Endothelial cell of umbilical vein (primary cell): ENCODE measurements around the gene RAB10. TPM values are rescaled to one million over a fixed set of nuclear protein-coding genes. Genes with fewer than 3 reads are reported as not detected.

Experiments
- BruUV-seq: library from RNA; stranded (reverse); fragments of 400-500 nt; replicated peaks from 2 replicates; lab custom pipeline; 2021; lab: Mats Ljungman, UMichigan
- CTCF ChIA-PET: fragments of 300-600, 350-600 bp; sonication (Branson Sonifier 250); formaldehyde crosslinking; loops from one replicate; lab custom pipeline; 2021; ENCODE audit warnings: antibody characterized with exemption, inconsistent platforms; lab: Charles Lee
- POLR2A ChIA-PET: fragments of 300-600, 350-600 bp; sonication (Branson Sonifier 250); formaldehyde crosslinking; loops from one replicate; lab custom pipeline; 2021; ENCODE audit warnings: antibody characterized with exemption, inconsistent platforms; lab: Charles Lee
- DNase-seq: peaks from one replicate; pipeline ENCODE4 v3.0.0-alpha.2; 2011; ENCODE audit warnings: low read depth, low spot score
- FAIRE-seq: peaks from 2 replicates; lab custom pipeline; 2011; peaks lifted over from hg19 to GRCh38; lab: Jason Lieb, UNC
- H2AFZ ChIP-seq: 2 replicates; pipeline ENCODE4 v1.6.0; 2012; ENCODE audit warnings: low read depth, low read length, control low read depth, inconsistent platforms
- H3K27ac ChIP-seq: 2 replicates; pipeline ENCODE4 v1.5.1; 2011; ENCODE audit warnings: low read depth, mild to moderate bottlenecking, control low read depth, low read length, moderate library complexity; ENCODE audit not compliant: insufficient read depth
- H3K27me3 ChIP-seq, 2 experiments: 2 replicates each; pipeline versions ENCODE4 v1.6.0 to v1.6.1; 2011; ENCODE audit warnings: low read length in 2 of 2, mixed read lengths in 1 of 2; ENCODE audit not compliant: control insufficient read depth in 2 of 2, insufficient read depth in 2 of 2
- H3K36me3 ChIP-seq, 2 experiments: 2 replicates in 1 of 2; 3 replicates in 1 of 2; pipeline ENCODE4 v1.5.1; 2011; ENCODE audit warnings: low read length in 2 of 2, mild to moderate bottlenecking in 1 of 2, moderate library complexity in 1 of 2; ENCODE audit not compliant: control insufficient read depth in 2 of 2, insufficient read depth in 2 of 2; ENCODE audit errors: extremely low read depth in 1 of 2
- H3K4me1 ChIP-seq: 3 replicates; pipeline ENCODE4 v1.5.1; 2011; ENCODE audit warnings: mild to moderate bottlenecking, low read length; ENCODE audit not compliant: control insufficient read depth, insufficient read depth; ENCODE audit errors: extremely low read depth
- H3K4me2 ChIP-seq: 2 replicates; pipeline ENCODE4 v1.6.1; 2011; ENCODE audit warnings: low read length, control low read depth, mixed read lengths; ENCODE audit not compliant: insufficient read depth
- H3K4me3 ChIP-seq, 3 experiments: fragments of 200-600 bp in 1 of 3; sonication (generic), shearing (Covaris generic) in 1 of 3; replicated peaks in 1 of 3; 2 replicates each; pipeline ENCODE4 v1.5.1; 2011 to 2016; ENCODE audit warnings: control low read depth in 3 of 3, low read length in 3 of 3, mild to moderate bottlenecking in 2 of 3, inconsistent platforms in 1 of 3, low read depth in 1 of 3, moderate library complexity in 1 of 3; ENCODE audit not compliant: insufficient read depth in 1 of 3
- H3K79me2 ChIP-seq: 2 replicates; pipeline ENCODE4 v1.6.0; 2012; ENCODE audit warnings: low read length, inconsistent platforms; ENCODE audit not compliant: control insufficient read depth, insufficient read depth
- H3K9ac ChIP-seq: replicated peaks from 2 replicates; pipeline ENCODE3; 2011; ENCODE audit warnings: low read length, control low read depth; ENCODE audit not compliant: insufficient read depth; ENCODE audit errors: extremely low read depth
- H3K9me1 ChIP-seq: replicated peaks from 3 replicates; pipeline ENCODE4 v1.6.0; 2011; ENCODE audit warnings: mild to moderate bottlenecking, low read length; ENCODE audit not compliant: control insufficient read depth, insufficient read depth; ENCODE audit errors: extremely low read depth
- H3K9me3 ChIP-seq: replicated peaks from 2 replicates; pipeline ENCODE4 v1.5.1; 2012; ENCODE audit warnings: low read length, inconsistent platforms; ENCODE audit not compliant: control insufficient read depth, insufficient read depth
- H4K20me1 ChIP-seq: replicated peaks from 2 replicates; pipeline ENCODE3; 2011; ENCODE audit warnings: mild to moderate bottlenecking, low read length; ENCODE audit not compliant: control insufficient read depth, insufficient read depth; ENCODE audit errors: extremely low read depth
- EZH2 ChIP-seq: IDR thresholded peaks from 2 replicates; pipeline ENCODE4 v1.6.1; 2012; ENCODE audit warnings: borderline replicate concordance, low read depth, mild to moderate bottlenecking, moderate library complexity, low read length, inconsistent platforms; ENCODE audit not compliant: severe bottlenecking
- GATA2 ChIP-seq: IDR thresholded peaks from 2 replicates; pipeline ENCODE4 v1.7.0; 2011; ENCODE audit warnings: low read depth, mild to moderate bottlenecking, moderate library complexity, mixed read lengths, low read length; ENCODE audit not compliant: insufficient read length, insufficient read depth
- JUN ChIP-seq: IDR thresholded peaks from 2 replicates; pipeline ENCODE4 v1.6.1; 2011; ENCODE audit warnings: borderline replicate concordance, low read depth; ENCODE audit not compliant: insufficient read length, insufficient read depth
- POLR2A ChIP-seq: IDR thresholded peaks from 2 replicates; pipeline ENCODE4 v1.6.1; 2012; ENCODE audit warnings: low read depth, mild to moderate bottlenecking, control low read depth, low read length
- POLR2AphosphoS5 ChIP-seq: IDR thresholded peaks from 2 replicates; pipeline ENCODE4 v1.6.1; 2012; ENCODE audit warnings: low read depth, mild to moderate bottlenecking, control low read depth, low read length, moderate library complexity; ENCODE audit not compliant: insufficient read depth
- dilution Hi-C: fragments of 300-500 bp; cut with MboI; formaldehyde crosslinking; loops from one replicate; pipeline ENCODE4 v1.15.0; 2019; ENCODE audit warnings: low sequenced_read_pairs; ENCODE audit not compliant: extremely low pct_ligation_motif_present
- intact Hi-C: fragments of 100-400 bp; cut with micrococcal nuclease; formaldehyde crosslinking; loops from one replicate; pipeline ENCODE4 v1.10.0; 2022
- polyA plus RNA-seq, 4 experiments: library from polyadenylated mRNA; depleted of rRNA in 3 of 4; stranded (reverse) in 3 of 4; unstranded in 1 of 4; fragments of >200 nt; gene quantifications; 2 replicates each; pipeline versions ENCODE4 v1.2.1 to v1.2.3, GENCODE V29; 2011 to 2012; ENCODE audit warnings: missing spikeins in 1 of 4
- total RNA-seq: library from RNA; stranded (reverse); gene quantifications from 2 replicates; pipeline ENCODE4 v1.2.3, GENCODE V29; 2021
- TF ChIP-seq, protein P1 (sequence below), 2 donors: IDR thresholded peaks; 1 replicate in 1 of 2; 2 replicates in 1 of 2; pipeline ENCODE4 v1.5.1; 2011; ENCODE audit warnings: low read length in 2 of 2, mild to moderate bottlenecking in 2 of 2, moderate library complexity in 2 of 2, control low read depth in 1 of 2, inconsistent platforms in 1 of 2, low read depth in 1 of 2; ENCODE audit not compliant: insufficient read depth in 1 of 2; ENCODE audit errors: extremely low read depth in 1 of 2

The RAB10 gene
- total and polyA plus RNA-seq, 2 donors (not counting 3 experiments of a cell fraction or from before 2014, with no cell fraction given) = 45.1 to 104 TPM

DNA sequence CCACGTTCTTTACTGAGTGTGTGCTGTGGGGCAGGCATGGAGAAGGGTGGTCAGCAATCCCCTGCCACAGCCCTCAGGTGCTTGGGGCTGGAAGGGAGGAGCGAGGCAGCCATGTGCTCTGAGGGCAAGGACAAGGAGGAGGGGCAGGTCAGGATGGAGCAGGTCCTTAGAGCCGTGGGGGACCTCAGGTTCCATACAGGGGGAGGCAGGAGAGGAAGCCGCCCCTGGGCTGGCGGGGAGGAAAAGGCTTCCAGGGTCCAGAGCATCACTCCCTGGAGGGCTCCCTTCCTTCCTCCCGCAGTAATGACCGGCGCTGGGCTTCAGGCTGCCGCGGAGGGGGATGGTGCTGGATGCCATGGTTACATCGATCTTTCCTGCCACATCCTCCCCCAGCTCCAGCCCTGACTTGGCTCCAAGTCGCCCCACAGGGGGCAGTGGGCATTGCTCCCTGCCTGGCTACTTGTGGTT, 145.6 kb downstream of the RAB10 start:
- BruUV-seq = no TSS peak
- no peaks in the 10 kb centered on the region for H3K79me2 ChIP-seq
- H2AFZ ChIP-seq = peak overlapping the region; percentile 19
- dilution Hi-C loops = no loop called here
- intact Hi-C loops = no loop called here
- DNase-seq = no peak
- H3K9me1 ChIP-seq = no peaks in the 10 kb centered on the region
- ChIA-PET POLR2A (interaction anchor here (0.6 kb wide), 1 partner anchor 12 kb away, joined by 3 read pairs; no protein-coding TSS in a partner anchor), CTCF (interaction anchor here (0.8 kb wide), 1 partner anchor 9 kb away, joined by 3 read pairs; no protein-coding TSS in a partner anchor)
- peaks cover 2 to 3% of the 10 kb centered on the region in 2 experiments for H3K27me3 ChIP-seq
- H3K36me3 ChIP-seq = no peaks in the 10 kb centered on the region
- H3K9ac ChIP-seq = no peak overlapping the region
- peak overlapping the region; percentile 67 for H3K4me2 ChIP-seq
- H3K4me3 ChIP-seq = no peak overlapping the region
- no peaks in the 10 kb centered on the region for H3K9me3 ChIP-seq
- peaks cover 7% of the 10 kb centered on the region for H3K4me1 ChIP-seq
- no peak for TF ChIP-seq EZH2
- no peak for TF ChIP-seq GATA2
- TF ChIP-seq JUN = no peak
- TF ChIP-seq POLR2AphosphoS5 = no peak
- TF ChIP-seq, protein P1, sequence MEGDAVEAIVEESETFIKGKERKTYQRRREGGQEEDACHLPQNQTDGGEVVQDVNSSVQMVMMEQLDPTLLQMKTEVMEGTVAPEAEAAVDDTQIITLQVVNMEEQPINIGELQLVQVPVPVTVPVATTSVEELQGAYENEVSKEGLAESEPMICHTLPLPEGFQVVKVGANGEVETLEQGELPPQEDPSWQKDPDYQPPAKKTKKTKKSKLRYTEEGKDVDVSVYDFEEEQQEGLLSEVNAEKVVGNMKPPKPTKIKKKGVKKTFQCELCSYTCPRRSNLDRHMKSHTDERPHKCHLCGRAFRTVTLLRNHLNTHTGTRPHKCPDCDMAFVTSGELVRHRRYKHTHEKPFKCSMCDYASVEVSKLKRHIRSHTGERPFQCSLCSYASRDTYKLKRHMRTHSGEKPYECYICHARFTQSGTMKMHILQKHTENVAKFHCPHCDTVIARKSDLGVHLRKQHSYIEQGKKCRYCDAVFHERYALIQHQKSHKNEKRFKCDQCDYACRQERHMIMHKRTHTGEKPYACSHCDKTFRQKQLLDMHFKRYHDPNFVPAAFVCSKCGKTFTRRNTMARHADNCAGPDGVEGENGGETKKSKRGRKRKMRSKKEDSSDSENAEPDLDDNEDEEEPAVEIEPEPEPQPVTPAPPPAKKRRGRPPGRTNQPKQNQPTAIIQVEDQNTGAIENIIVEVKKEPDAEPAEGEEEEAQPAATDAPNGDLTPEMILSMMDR (IDR thresholded peaks at IDR 0.05; ENCODE audit: extremely low read depth in 1 of 2, insufficient read depth in 1 of 2, low read depth in 1 of 2, low read length in 2 of 2) = no peak
- no peak for TF ChIP-seq POLR2A
- no peaks in the 10 kb centered on the region for H4K20me1 ChIP-seq
- no peak overlapping the region for H3K27ac ChIP-seq
- FAIRE-seq = no peak
